Esophagus muscularis mucosa (tissue), 4 donors: ENCODE results near the gene DCHS1. TPM values are rescaled to one million over a fixed set of nuclear protein-coding genes. Genes with fewer than 3 reads are reported as not detected.

Experiments used
- DNase-seq: peaks from one replicate; pipeline ENCODE4 v3.0.0-alpha.2; 2017; ENCODE audit errors: extremely low spot score
- H3K27ac ChIP-seq, 4 donors: fragments of 200-600 bp; sonication (generic); replicated peaks in 1 of 4; 1 replicate in 3 of 4; 2 replicates in 1 of 4; pipeline ENCODE4 v1.5.1; 2016 to 2019; ENCODE audit warnings: mild to moderate bottlenecking in 1 of 4
- H3K27me3 ChIP-seq, 4 donors: fragments of 200-600 bp; sonication (generic); one replicate each; pipeline versions ENCODE4 v1.5.1 to v1.6.0; 2016 to 2019
- H3K36me3 ChIP-seq, 4 donors: fragments of 200-600 bp; sonication (generic); one replicate each; pipeline ENCODE4 v1.5.1; 2016 to 2019
- H3K4me1 ChIP-seq, 4 donors: fragments of 200-600 bp; sonication (generic); one replicate each; pipeline ENCODE4 v1.5.1; 2016 to 2019
- H3K4me3 ChIP-seq, 4 donors: fragments of 200-600 bp; sonication (generic); 1 replicate in 2 of 4; 2 replicates in 2 of 4; pipeline ENCODE4 v1.5.1; 2016 to 2019; ENCODE audit warnings: mild to moderate bottlenecking in 4 of 4, moderate library complexity in 1 of 4
- H3K9me3 ChIP-seq, 4 donors: fragments of 200-600 bp; sonication (generic); 1 replicate in 3 of 4; 2 replicates in 1 of 4; pipeline ENCODE4 v1.5.1; 2016 to 2019
- EP300 ChIP-seq: sonication (generic); formaldehyde crosslinking; IDR thresholded peaks from one replicate; pipeline ENCODE4 v1.6.1; 2017; ENCODE audit warnings: antibody characterized with exemption
- POLR2A ChIP-seq: fragments of 450-650 bp; IDR thresholded peaks from one replicate; pipeline ENCODE4 v1.6.1; 2017; ENCODE audit warnings: antibody characterized with exemption, moderate library complexity, mild to moderate bottlenecking, low read depth
- POLR2AphosphoS5 ChIP-seq, 2 donors: sonication (generic); formaldehyde crosslinking; IDR thresholded peaks; one replicate each; pipeline ENCODE4 v1.6.1; 2017; ENCODE audit warnings: antibody characterized with exemption in 2 of 2
- WGBS: methylation state at CpG from one replicate; pipeline ENCODE4 v1.1.5; 2018; 5-methylcytosine and 5-hydroxymethylcytosine counted together
- intact Hi-C: fragments of 100-400 bp; cut with DNase I; formaldehyde crosslinking; loops from one replicate; pipeline ENCODE4 v1.15.1; 2023
- total RNA-seq, 4 donors: library from RNA; depleted of rRNA; stranded (reverse); fragments of >200 nt; gene quantifications; one replicate each; pipeline versions ENCODE4 v1.1.0 to v1.2.1, GENCODE V29; 2016
- TF ChIP-seq, protein P1 (sequence below), 3 experiments: fragments of 200-600 bp in 2 of 3; fragments of 450-650 bp in 1 of 3; sonication (generic) in 2 of 3; IDR thresholded peaks; one replicate each; pipeline ENCODE4 v1.5.1; 2017 to 2019; ENCODE audit warnings: antibody characterized with exemption in 3 of 3, mild to moderate bottlenecking in 2 of 3, moderate library complexity in 1 of 3

DCHS1 gene
- total RNA-seq, 4 donors from 2014 or later = 27.0 to 60.9 (median 34.0) TPM

GRCh38 chr11:6604790-6605189 is 50.8 kb downstream of the DCHS1 start:
- DNase-seq = no peak
- no peaks in the 10 kb centered on the region for H3K9me3 ChIP-seq
- WGBS = 6% methylated on average over 3 of the region's 3 CpGs
- peaks cover 63 to 84% (median 82%) of the 10 kb centered on the region in 4 donors for H3K4me1 ChIP-seq
- TF ChIP-seq, protein P1, sequence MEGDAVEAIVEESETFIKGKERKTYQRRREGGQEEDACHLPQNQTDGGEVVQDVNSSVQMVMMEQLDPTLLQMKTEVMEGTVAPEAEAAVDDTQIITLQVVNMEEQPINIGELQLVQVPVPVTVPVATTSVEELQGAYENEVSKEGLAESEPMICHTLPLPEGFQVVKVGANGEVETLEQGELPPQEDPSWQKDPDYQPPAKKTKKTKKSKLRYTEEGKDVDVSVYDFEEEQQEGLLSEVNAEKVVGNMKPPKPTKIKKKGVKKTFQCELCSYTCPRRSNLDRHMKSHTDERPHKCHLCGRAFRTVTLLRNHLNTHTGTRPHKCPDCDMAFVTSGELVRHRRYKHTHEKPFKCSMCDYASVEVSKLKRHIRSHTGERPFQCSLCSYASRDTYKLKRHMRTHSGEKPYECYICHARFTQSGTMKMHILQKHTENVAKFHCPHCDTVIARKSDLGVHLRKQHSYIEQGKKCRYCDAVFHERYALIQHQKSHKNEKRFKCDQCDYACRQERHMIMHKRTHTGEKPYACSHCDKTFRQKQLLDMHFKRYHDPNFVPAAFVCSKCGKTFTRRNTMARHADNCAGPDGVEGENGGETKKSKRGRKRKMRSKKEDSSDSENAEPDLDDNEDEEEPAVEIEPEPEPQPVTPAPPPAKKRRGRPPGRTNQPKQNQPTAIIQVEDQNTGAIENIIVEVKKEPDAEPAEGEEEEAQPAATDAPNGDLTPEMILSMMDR (IDR thresholded peaks at IDR 0.05) = no peak
- TF ChIP-seq POLR2A (no peak), POLR2AphosphoS5 (IDR thresholded peaks at IDR 0.05) (no peak), EP300 (no peak)
- H3K27ac ChIP-seq = peak overlapping the region; percentile 97 to 98 (median 98)
- no peaks in the 10 kb centered on the region for H3K27me3 ChIP-seq
- peak overlapping the region; percentile 80 to 99 (median 86) for H3K4me3 ChIP-seq
- H3K36me3 ChIP-seq = peaks cover 36 to 42% (median 40%) of the 10 kb centered on the region in 4 donors
- intact Hi-C loops = loop anchor here (2.0 to 10.0 kb wide), 3 partner anchors 78 to 210 kb away; partner anchors contain the start of genes MRPL17, SMPD1 and TRIM3

DNA sequence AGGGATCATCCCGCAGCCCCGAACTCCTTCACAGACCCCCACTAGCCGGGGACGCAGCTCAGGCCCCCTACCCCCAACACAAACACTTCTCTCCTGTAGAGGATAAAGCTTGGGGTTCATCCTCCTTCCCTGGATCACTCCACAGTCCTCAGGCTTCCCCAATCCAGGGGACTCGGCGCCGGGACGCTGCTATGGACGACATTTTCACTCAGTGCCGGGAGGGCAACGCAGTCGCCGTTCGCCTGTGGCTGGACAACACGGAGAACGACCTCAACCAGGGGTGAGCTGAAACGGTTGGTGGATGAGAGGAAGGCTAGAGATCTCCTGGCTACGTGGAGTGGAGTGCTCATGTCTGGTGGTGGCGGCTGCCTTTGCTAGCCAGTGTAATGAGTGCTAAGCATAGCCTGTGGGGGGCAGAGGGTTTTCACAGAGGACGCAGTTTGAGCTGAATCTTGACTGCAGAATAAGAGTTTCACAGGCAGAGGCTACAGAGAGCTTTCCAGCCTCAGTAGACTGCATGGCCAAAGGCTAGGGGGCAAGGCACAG is 51.5 kb downstream of the DCHS1 start:
- Histone ChIP-seq H3K27me3 (no peaks in the 10 kb centered on the region), H3K9me3 (no peaks in the 10 kb centered on the region), H3K4me1 (peaks cover 64 to 84% (median 79%) of the 10 kb centered on the region in 4 donors), H3K36me3 (peaks cover 35 to 42% (median 40%) of the 10 kb centered on the region in 4 donors), H3K27ac (peak overlapping the region; percentile 97 to 98 (median 98)), H3K4me3 (peak overlapping the region; percentile 80 to 99 (median 86))
- no peak for TF ChIP-seq POLR2A
- TF ChIP-seq, protein P1 (IDR thresholded peaks at IDR 0.05) = peak in 2 of 3 experiments; percentile 5 to 18
- peak in 1 of 2 donors; percentile 64 for TF ChIP-seq POLR2AphosphoS5 (IDR thresholded peaks at IDR 0.05)
- WGBS = 1% methylated on average over 13 of the region's 20 CpGs
- intact Hi-C loops = loop anchor here (2.0 to 10.0 kb wide), 3 partner anchors 79 to 209 kb away; partner anchors contain the start of genes MRPL17, SMPD1 and TRIM3
- DNase-seq = peak; percentile 92

- Histone ChIP-seq H3K27ac (peak within 1 kb of the TSS; percentile 97 to 98 (median 98)), H3K9me3 (no peaks in the 10 kb centered on the region), H3K4me1 (peaks cover 59 to 84% (median 76%) of the 10 kb centered on the region in 4 donors), H3K4me3 (peak within 1 kb of the TSS; percentile 80 to 99 (median 86)), H3K36me3 (peaks cover 29 to 42% (median 40%) of the 10 kb centered on the region in 4 donors), H3K27me3 (no peaks in the 10 kb centered on the region)
- WGBS = 2% methylated on average over 43 of the region's 72 CpGs
- intact Hi-C loops = loop anchor here (2.0 to 10.0 kb wide), 3 partner anchors 79 to 209 kb away; partner anchors contain the start of genes MRPL17, SMPD1 and TRIM3
- DNase-seq = peak; percentile 97
- TF ChIP-seq POLR2AphosphoS5 (IDR thresholded peaks at IDR 0.05) (peak in 1 of 2 donors; percentile 90), POLR2A (peak; percentile 76), EP300 (no peak)
- TF ChIP-seq, protein P1 (IDR thresholded peaks at IDR 0.05) = peak; percentile 27 to 52 (median 47)
These were observed 52.1 kb downstream of the DCHS1 start, which contains the start of the genes ILK and RRP8 for GRCh38 chr11:6603287-6604080. Gene ILK (plus strand): TSS chr11:6603774. CDS start chr11:6604272, 498 bp downstream. Gene RRP8 (minus strand): TSS chr11:6603616. CDS start chr11:6603502, 114 bp downstream.

- peak; percentile 29 for DNase-seq
- H3K27me3 ChIP-seq = no peaks in the 10 kb centered on the region
- peak overlapping the region; percentile 80 to 99 (median 86) for H3K4me3 ChIP-seq
- intact Hi-C loops = loop anchor here (10.0 kb wide), 2 partner anchors 128 to 208 kb away; partner anchors contain the start of genes SMPD1 and TRIM3
- TF ChIP-seq EP300 (no peak), POLR2A (no peak), POLR2AphosphoS5 (IDR thresholded peaks at IDR 0.05) (no peak)
- TF ChIP-seq, protein P1 (IDR thresholded peaks at IDR 0.05) = no peak
- H3K27ac ChIP-seq = peak overlapping the region; percentile 97 to 98 (median 98)
- H3K4me1 ChIP-seq = peaks cover 57 to 84% (median 74%) of the 10 kb centered on the region in 4 donors
- H3K36me3 ChIP-seq = peaks cover 22 to 45% (median 37%) of the 10 kb centered on the region in 4 donors
- H3K9me3 ChIP-seq = no peaks in the 10 kb centered on the region
- WGBS = 50% methylated on average over 7 of the region's 7 CpGs
These were observed 53.3 kb downstream of the DCHS1 start for GRCh38 chr11:6602096-6602940.
